SK-N-SH (cell line): ENCODE results near the gene ERAL1. TPM values are rescaled to one million over a fixed set of nuclear protein-coding genes. Genes with fewer than 3 reads are reported as not detected.
"Not testable (repeated sequence)": the region's sequence is repeated elsewhere in the genome, so short reads cannot be mapped to it uniquely, and the experiment has no call there.

Experiments
- CTCF ChIA-PET: fragments of 300-600, 350-600 bp; formaldehyde crosslinking; extraction: SDS; loops from one replicate; lab custom pipeline; 2021; lab: Yijun Ruan, JAX
- POLR2A ChIA-PET: fragments of 350-600 bp; sonication (Branson Sonifier 250); formaldehyde crosslinking; extraction: SDS; loops from one replicate; lab custom pipeline; 2020; ENCODE audit warnings: antibody characterized with exemption, inconsistent platforms; lab: Yijun Ruan, JAX
- DNase-seq: peaks from one replicate; pipeline ENCODE4 v3.0.0; 2012
- H2AFZ ChIP-seq: fragments of 200-600 bp; sonication (generic); 2 replicates; pipeline ENCODE4 v1.8.1; 2016; ENCODE audit warnings: antibody characterized with exemption, mild to moderate bottlenecking, low read depth
- H3F3A ChIP-seq: fragments of 200-600 bp; sonication (generic); replicated peaks from 2 replicates; pipeline ENCODE3; 2016; ENCODE audit warnings: antibody characterized with exemption, mild to moderate bottlenecking; ENCODE audit not compliant: insufficient read depth
- H3K27ac ChIP-seq, 2 experiments: fragments of 200-500 bp in 1 of 2; fragments of 200-600 bp in 1 of 2; sonication (Bioruptor generic) in 1 of 2; sonication (generic), shearing (Covaris generic) in 1 of 2; 2 replicates each; pipeline versions ENCODE4 v1.5.1 to v1.6.1; 2014 to 2016; ENCODE audit warnings: low read depth in 2 of 2, inconsistent platforms in 1 of 2, low read length in 1 of 2, mild to moderate bottlenecking in 1 of 2, mixed read lengths in 1 of 2
- H3K27me3 ChIP-seq: fragments of 200-600 bp; sonication (generic), shearing (Covaris generic); 2 replicates; pipeline ENCODE4 v1.6.1; 2016; ENCODE audit warnings: mixed run types; ENCODE audit not compliant: insufficient read depth
- H3K36me3 ChIP-seq, 2 experiments: fragments of 200-500 bp in 1 of 2; fragments of 200-600 bp in 1 of 2; sonication (Bioruptor generic) in 1 of 2; sonication (generic) in 1 of 2; replicated peaks in 1 of 2; 2 replicates each; pipeline versions ENCODE3 to v1.5.1; 2014 to 2016; ENCODE audit warnings: low read length in 1 of 2, mild to moderate bottlenecking in 1 of 2; ENCODE audit not compliant: insufficient read depth in 2 of 2, control insufficient read depth in 1 of 2
- H3K4me1 ChIP-seq, 2 experiments: fragments of 200-500 bp in 1 of 2; fragments of 200-600 bp in 1 of 2; sonication (Bioruptor generic) in 1 of 2; sonication (generic), shearing (Covaris generic) in 1 of 2; 2 replicates each; pipeline versions ENCODE4 v1.5.1 to v1.6.1; 2014 to 2016; ENCODE audit warnings: low read depth in 1 of 2, low read length in 1 of 2, mixed run types in 1 of 2; ENCODE audit not compliant: insufficient read depth in 2 of 2, control insufficient read depth in 1 of 2
- H3K4me2 ChIP-seq: fragments of 200-600 bp; sonication (generic), shearing (Covaris generic); 2 replicates; pipeline ENCODE4 v1.6.1; 2017; ENCODE audit warnings: mixed run types
- H3K4me3 ChIP-seq, 2 experiments: fragments of 200-500 bp in 1 of 2; fragments of 200-600 bp in 1 of 2; sonication (Bioruptor generic) in 1 of 2; sonication (generic), shearing (Covaris generic) in 1 of 2; 2 replicates each; pipeline versions ENCODE4 v1.5.1 to v1.8.1; 2014 to 2016; ENCODE audit warnings: low read depth in 2 of 2, inconsistent platforms in 1 of 2, low read length in 1 of 2, mild to moderate bottlenecking in 1 of 2, mixed read lengths in 1 of 2, moderate library complexity in 1 of 2
- H3K79me2 ChIP-seq: fragments of 200-600 bp; sonication (generic); 2 replicates; pipeline ENCODE4 v1.8.1; 2017; ENCODE audit warnings: mild to moderate bottlenecking; ENCODE audit not compliant: insufficient read depth
- H3K9ac ChIP-seq: fragments of 200-600 bp; sonication (generic); 2 replicates; pipeline ENCODE4 v1.6.1; 2017; ENCODE audit warnings: mixed run types
- H3K9me2 ChIP-seq: fragments of 200-600 bp; sonication (generic); 2 replicates; pipeline ENCODE4 v1.6.1; 2017; ENCODE audit warnings: mixed run types
- H3K9me3 ChIP-seq: fragments of 200-600 bp; sonication (generic); 2 replicates; pipeline ENCODE4 v1.6.1; 2017; ENCODE audit warnings: mixed run types, mild to moderate bottlenecking, moderate library complexity
- H4K20me1 ChIP-seq: fragments of 200-600 bp; sonication (generic); 2 replicates; pipeline ENCODE4 v1.6.1; 2017; ENCODE audit warnings: mild to moderate bottlenecking, mixed run types; ENCODE audit not compliant: insufficient read depth
- CHD2 ChIP-seq: fragments of 150-350 bp; IDR thresholded peaks from 2 replicates; pipeline ENCODE4 v1.6.1; 2018; ENCODE audit warnings: low read length; ENCODE audit not compliant: partially characterized antibody
- ELF1 ChIP-seq: IDR thresholded peaks from 2 replicates; pipeline ENCODE4 v1.4.0; 2012
- EP300 ChIP-seq, 2 experiments: IDR thresholded peaks; 2 replicates each; pipeline versions ENCODE4 v1.4.0 to v1.6.1; 2012; ENCODE audit warnings: borderline replicate concordance in 1 of 2, low read depth in 1 of 2, low read length in 1 of 2
- FOSL2 ChIP-seq: IDR thresholded peaks from 2 replicates; pipeline ENCODE4 v1.4.0; 2012; ENCODE audit warnings: low read depth, mild to moderate bottlenecking, moderate library complexity, borderline replicate concordance
- FOXJ3 ChIP-seq: sonication (generic); formaldehyde crosslinking; IDR thresholded peaks from 2 replicates; pipeline ENCODE4 v1.5.1; 2020; ENCODE audit warnings: mild to moderate bottlenecking, missing genetic modification reagents
- GATA2 ChIP-seq: sonication (generic); formaldehyde crosslinking; IDR thresholded peaks from 2 replicates; pipeline ENCODE4 v1.5.0; 2020; ENCODE audit warnings: mild to moderate bottlenecking, missing genetic modification reagents
- MEF2A ChIP-seq: IDR thresholded peaks from 2 replicates; pipeline ENCODE4 v1.4.0; 2012; ENCODE audit warnings: low read depth, borderline replicate concordance
- MXI1 ChIP-seq: IDR thresholded peaks from 2 replicates; pipeline ENCODE4 v1.6.1; 2012; ENCODE audit warnings: mild to moderate bottlenecking, low read depth, low read length, improper control_type of control experiment
- NFIC ChIP-seq: IDR thresholded peaks from 2 replicates; pipeline ENCODE4 v1.4.0; 2012; ENCODE audit warnings: borderline replicate concordance
- NRF1 ChIP-seq: IDR thresholded peaks from 2 replicates; pipeline ENCODE4 v1.6.1; 2012; ENCODE audit warnings: low read depth, mild to moderate bottlenecking, low read length
- POLR2AphosphoS5 ChIP-seq: IDR thresholded peaks from 2 replicates; pipeline ENCODE4 v1.6.1; 2012; ENCODE audit warnings: low read depth, low read length
- RFX5 ChIP-seq: IDR thresholded peaks from 2 replicates; pipeline ENCODE4 v1.6.1; 2012; ENCODE audit warnings: mild to moderate bottlenecking, improper control_type of control experiment, low read length
- SMC3 ChIP-seq: IDR thresholded peaks from 2 replicates; pipeline ENCODE4 v1.6.1; 2012; ENCODE audit warnings: low read depth, low read length, improper control_type of control experiment
- TCF12 ChIP-seq: IDR thresholded peaks from 2 replicates; pipeline ENCODE4 v1.4.0; 2012
- TEAD4 ChIP-seq: IDR thresholded peaks from 2 replicates; pipeline ENCODE4 v1.4.0; 2012; ENCODE audit warnings: mild to moderate bottlenecking, borderline replicate concordance; ENCODE audit not compliant: insufficient read depth
- WGBS: methylation state at CpG from one replicate; pipeline ENCODE4 v1.1.6; 2017; ENCODE audit warnings: low lambda C conversion rate; 5-methylcytosine and 5-hydroxymethylcytosine counted together
- polyA plus RNA-seq, 3 experiments: library from polyadenylated mRNA; depleted of rRNA; stranded (reverse); fragments of >200 nt; gene quantifications; 2 replicates each; pipeline ENCODE4 v1.2.3, GENCODE V29; 2012
- TF ChIP-seq, protein P1 (sequence below): fragments of 200-600 bp; sonication (generic); IDR thresholded peaks from 2 replicates; pipeline ENCODE4 v1.6.1; 2017; ENCODE audit warnings: antibody characterized with exemption, mild to moderate bottlenecking, moderate library complexity
- TF ChIP-seq, protein P2 (sequence below): IDR thresholded peaks from 2 replicates; pipeline ENCODE4 v1.4.0; 2012; ENCODE audit warnings: low read depth
- TF ChIP-seq, protein P3 (sequence below): IDR thresholded peaks from 2 replicates; pipeline ENCODE4; 2012
- TF ChIP-seq, protein P4 (sequence below): IDR thresholded peaks from 2 replicates; pipeline ENCODE4 v1.4.0; 2012; ENCODE audit warnings: low read depth, borderline replicate concordance

The ERAL1 gene
- polyA plus RNA-seq, 1 of the 3 experiments (the other 2 are of a cell fraction): 57.3 TPM

DNA sequence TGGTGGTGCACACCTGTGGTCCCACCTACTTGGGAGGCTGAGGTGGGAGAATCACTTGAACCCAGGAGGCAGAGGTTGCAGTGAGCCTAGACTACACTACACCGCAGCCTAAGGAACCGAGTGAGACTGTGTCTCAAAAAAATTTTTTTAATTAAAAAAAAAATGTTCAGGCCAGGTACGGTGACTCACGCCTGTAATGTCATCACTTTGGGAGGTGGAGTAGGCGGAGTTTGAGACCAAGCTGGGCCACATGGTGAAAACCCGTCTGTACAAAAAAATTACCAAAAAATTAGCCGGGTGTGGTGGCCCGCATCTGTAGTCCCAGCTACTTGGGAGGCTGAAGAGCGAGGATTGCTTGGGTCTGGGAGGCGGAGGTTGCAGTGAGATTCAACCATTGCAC, 8.6 kb upstream of the ERAL1 start:
- TF ChIP-seq MXI1: no peak
- no peak for TF ChIP-seq SMC3
- TF ChIP-seq TCF12: no peak
- TF ChIP-seq FOXJ3 (CRISPR knock-in tag): no peak
- TF ChIP-seq NRF1: no peak
- no peak for TF ChIP-seq CHD2
- TF ChIP-seq RFX5: no peak
- TF ChIP-seq, protein P1, sequence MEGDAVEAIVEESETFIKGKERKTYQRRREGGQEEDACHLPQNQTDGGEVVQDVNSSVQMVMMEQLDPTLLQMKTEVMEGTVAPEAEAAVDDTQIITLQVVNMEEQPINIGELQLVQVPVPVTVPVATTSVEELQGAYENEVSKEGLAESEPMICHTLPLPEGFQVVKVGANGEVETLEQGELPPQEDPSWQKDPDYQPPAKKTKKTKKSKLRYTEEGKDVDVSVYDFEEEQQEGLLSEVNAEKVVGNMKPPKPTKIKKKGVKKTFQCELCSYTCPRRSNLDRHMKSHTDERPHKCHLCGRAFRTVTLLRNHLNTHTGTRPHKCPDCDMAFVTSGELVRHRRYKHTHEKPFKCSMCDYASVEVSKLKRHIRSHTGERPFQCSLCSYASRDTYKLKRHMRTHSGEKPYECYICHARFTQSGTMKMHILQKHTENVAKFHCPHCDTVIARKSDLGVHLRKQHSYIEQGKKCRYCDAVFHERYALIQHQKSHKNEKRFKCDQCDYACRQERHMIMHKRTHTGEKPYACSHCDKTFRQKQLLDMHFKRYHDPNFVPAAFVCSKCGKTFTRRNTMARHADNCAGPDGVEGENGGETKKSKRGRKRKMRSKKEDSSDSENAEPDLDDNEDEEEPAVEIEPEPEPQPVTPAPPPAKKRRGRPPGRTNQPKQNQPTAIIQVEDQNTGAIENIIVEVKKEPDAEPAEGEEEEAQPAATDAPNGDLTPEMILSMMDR: no peak
- TF ChIP-seq, protein P2, sequence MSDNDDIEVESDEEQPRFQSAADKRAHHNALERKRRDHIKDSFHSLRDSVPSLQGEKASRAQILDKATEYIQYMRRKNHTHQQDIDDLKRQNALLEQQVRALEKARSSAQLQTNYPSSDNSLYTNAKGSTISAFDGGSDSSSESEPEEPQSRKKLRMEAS: no peak
- TF ChIP-seq EP300 (IDR thresholded peaks at IDR 0.05; ENCODE audit: borderline replicate concordance in 1 of 2, low read depth in 1 of 2, low read length in 1 of 2): no peak
- TF ChIP-seq MEF2A: no peak
- no peak for TF ChIP-seq FOSL2
- TF ChIP-seq POLR2AphosphoS5: no peak
- TF ChIP-seq, protein P3, sequence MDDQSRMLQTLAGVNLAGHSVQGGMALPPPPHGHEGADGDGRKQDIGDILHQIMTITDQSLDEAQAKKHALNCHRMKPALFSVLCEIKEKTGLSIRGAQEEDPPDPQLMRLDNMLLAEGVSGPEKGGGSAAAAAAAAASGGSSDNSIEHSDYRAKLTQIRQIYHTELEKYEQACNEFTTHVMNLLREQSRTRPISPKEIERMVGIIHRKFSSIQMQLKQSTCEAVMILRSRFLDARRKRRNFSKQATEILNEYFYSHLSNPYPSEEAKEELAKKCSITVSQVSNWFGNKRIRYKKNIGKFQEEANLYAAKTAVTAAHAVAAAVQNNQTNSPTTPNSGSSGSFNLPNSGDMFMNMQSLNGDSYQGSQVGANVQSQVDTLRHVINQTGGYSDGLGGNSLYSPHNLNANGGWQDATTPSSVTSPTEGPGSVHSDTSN: no peak
- TF ChIP-seq TEAD4: no peak
- no peak for TF ChIP-seq NFIC
- TF ChIP-seq, protein P4, sequence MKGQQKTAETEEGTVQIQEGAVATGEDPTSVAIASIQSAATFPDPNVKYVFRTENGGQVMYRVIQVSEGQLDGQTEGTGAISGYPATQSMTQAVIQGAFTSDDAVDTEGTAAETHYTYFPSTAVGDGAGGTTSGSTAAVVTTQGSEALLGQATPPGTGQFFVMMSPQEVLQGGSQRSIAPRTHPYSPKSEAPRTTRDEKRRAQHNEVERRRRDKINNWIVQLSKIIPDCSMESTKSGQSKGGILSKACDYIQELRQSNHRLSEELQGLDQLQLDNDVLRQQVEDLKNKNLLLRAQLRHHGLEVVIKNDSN: no peak
- TF ChIP-seq GATA2 (CRISPR knock-in tag): no peak
- no peak for TF ChIP-seq ELF1
- no peaks in the 10 kb centered on the region for H3K9me3 ChIP-seq
- H2AFZ ChIP-seq: no peak overlapping the region
- H3K27ac ChIP-seq: no peak overlapping the region
- H4K20me1 ChIP-seq: no peaks in the 10 kb centered on the region
- ChIA-PET CTCF (interaction anchor here (1.4 kb wide), 1 partner anchor 56 kb away, joined by 3 read pairs; the partner anchor contains the start of gene DHRS13), POLR2A (no interaction called here)
- no peaks in the 10 kb centered on the region for H3K36me3 ChIP-seq
- H3K79me2 ChIP-seq: peaks cover 13% of the 10 kb centered on the region
- H3F3A ChIP-seq: no peaks in the 10 kb centered on the region
- peaks cover 0 to 3% of the 10 kb centered on the region in 2 experiments; a peak in 1 of 4 replicates for H3K4me1 ChIP-seq
- WGBS: 91% methylated on average over 10 of the region's 10 CpGs
- H3K4me3 ChIP-seq: no peak overlapping the region
- H3K9ac ChIP-seq: no peak overlapping the region
- no peaks in the 10 kb centered on the region for H3K9me2 ChIP-seq
- DNase-seq: no peak
- H3K4me2 ChIP-seq: no peak overlapping the region
- no peaks in the 10 kb centered on the region for H3K27me3 ChIP-seq

DNA sequence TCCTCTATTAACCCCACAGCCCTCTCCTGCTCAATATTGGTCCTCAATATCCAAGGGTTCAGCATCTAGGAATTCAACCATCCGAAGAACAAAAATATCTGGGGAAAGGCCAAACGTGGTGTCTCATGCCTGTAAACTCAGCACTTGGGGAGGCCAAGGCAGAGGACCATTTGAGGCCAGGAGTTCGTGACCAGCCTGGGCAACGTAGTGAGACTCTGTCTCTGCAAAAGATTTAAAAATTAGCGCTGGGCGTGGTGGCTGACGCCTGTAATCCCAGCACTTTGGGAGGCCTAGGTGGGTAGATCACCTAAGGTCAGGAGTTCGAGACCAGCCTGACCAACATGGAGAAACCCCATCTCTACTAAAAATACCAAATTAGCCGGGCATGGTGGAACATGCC, 8.1 kb upstream of the ERAL1 start:
- 91% methylated on average over 9 of the region's 9 CpGs for WGBS
- H4K20me1 ChIP-seq, H3K4me1 ChIP-seq, H3K27me3 ChIP-seq, CTCF ChIA-PET, H3K9me3 ChIP-seq, H3F3A ChIP-seq, H3K36me3 ChIP-seq, POLR2A ChIA-PET, H3K4me2 ChIP-seq, H3K9ac ChIP-seq, H3K9me2 ChIP-seq, H3K4me3 ChIP-seq, DNase-seq, H3K79me2 ChIP-seq, H3K27ac ChIP-seq, H2AFZ ChIP-seq: not testable (repeated sequence)
